KMS-11 (cell line): ENCODE results near the gene CDX2.

Experiments
- H2AFZ ChIP-seq: fragments of 200-600 bp; sonication (generic); 2 replicates; pipeline ENCODE4 v1.6.1; 2016; ENCODE audit warnings: antibody characterized with exemption, mixed run types, low read depth
- H3K27ac ChIP-seq: fragments of 200-600 bp; sonication (generic); 2 replicates; pipeline ENCODE4 v1.6.1; 2016; ENCODE audit warnings: mild to moderate bottlenecking, mixed run types
- H3K27me3 ChIP-seq: fragments of 200-600 bp; sonication (generic); 2 replicates; pipeline ENCODE4 v1.6.1; 2017; ENCODE audit warnings: mild to moderate bottlenecking, low read depth, mixed run types, moderate library complexity; ENCODE audit not compliant: insufficient read depth
- H3K36me3 ChIP-seq: fragments of 200-600 bp; sonication (generic); 2 replicates; pipeline ENCODE4 v1.6.1; 2017; ENCODE audit warnings: mild to moderate bottlenecking, mixed run types; ENCODE audit not compliant: insufficient read depth
- H3K4me1 ChIP-seq: fragments of 200-600 bp; sonication (generic); 2 replicates; pipeline ENCODE4 v1.6.1; 2016; ENCODE audit warnings: mild to moderate bottlenecking, low read depth, mixed run types; ENCODE audit not compliant: poor library complexity, severe bottlenecking
- H3K4me2 ChIP-seq: fragments of 200-600 bp; sonication (generic); 2 replicates; pipeline ENCODE4 v1.7.0; 2016; ENCODE audit warnings: mild to moderate bottlenecking, mixed run types
- H3K4me3 ChIP-seq: fragments of 200-600 bp; sonication (generic); IDR thresholded peaks from 2 replicates; pipeline ENCODE4 v1.6.1; 2017; ENCODE audit warnings: low read depth, low read length, mixed read lengths; ENCODE audit not compliant: insufficient read depth
- H3K79me2 ChIP-seq: fragments of 200-600 bp; sonication (generic); 2 replicates; pipeline ENCODE4 v1.6.1; 2016; ENCODE audit warnings: low read depth, mixed run types; ENCODE audit not compliant: insufficient read depth
- H3K9ac ChIP-seq: fragments of 200-600 bp; sonication (generic); 2 replicates; pipeline ENCODE4 v1.6.1; 2016; ENCODE audit warnings: mild to moderate bottlenecking, mixed run types
- H4K20me1 ChIP-seq: fragments of 200-600 bp; sonication (generic); 2 replicates; pipeline ENCODE4 v1.6.1; 2016; ENCODE audit warnings: mild to moderate bottlenecking, mixed run types; ENCODE audit not compliant: insufficient read depth
- CTCF ChIP-seq: fragments of 200-600 bp; sonication (generic); conservative IDR thresholded peaks from 2 replicates; pipeline ENCODE4 v1.6.1; 2017; ENCODE audit warnings: low read depth, mild to moderate bottlenecking, antibody characterized with exemption, low read length, moderate library complexity, mixed read lengths

The CDX2 gene

DNA sequence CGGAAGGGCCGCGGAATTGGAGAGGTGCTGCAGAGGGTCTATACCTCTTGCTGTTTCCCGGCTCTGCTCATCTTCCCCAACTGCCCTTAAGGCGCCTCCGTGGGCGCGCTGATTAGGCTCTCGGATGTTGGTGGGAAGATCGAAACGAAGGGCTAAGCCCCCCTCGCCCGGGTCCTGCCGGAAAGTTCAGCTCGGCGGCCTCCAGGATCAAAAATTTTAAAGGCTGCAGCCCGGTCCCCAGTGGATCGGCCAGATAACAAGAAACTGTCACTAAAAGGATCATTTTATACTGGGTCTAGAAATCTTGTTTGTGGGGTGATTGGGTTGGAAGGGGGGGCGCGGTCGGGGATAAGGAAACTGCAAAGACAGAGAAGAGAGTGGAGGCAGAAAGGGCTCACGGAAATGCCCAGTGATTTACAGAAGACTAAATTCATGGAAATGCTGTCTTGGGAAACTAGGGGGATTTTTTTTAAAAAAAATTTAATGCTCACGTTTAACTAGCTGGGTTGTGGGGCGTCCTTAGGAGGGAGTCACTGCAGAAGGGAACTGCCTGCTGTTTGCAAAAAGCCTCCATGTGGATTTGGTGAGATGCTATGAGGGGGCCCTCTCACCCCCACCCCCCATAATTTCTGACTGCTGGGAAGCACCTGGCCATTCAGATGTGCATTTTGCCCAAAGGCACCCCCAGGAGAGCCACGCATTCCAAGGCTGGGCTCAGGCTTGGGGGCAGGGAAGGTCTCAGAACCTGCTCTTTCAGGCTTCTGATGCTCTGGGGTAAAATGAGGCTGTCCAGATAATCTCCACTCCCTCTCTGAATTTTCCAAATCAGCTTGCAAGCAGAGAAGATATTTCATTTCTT is 7.7 kb downstream of the CDX2 start:
- TF ChIP-seq CTCF, result no peak
- no peaks in the 10 kb centered on the region for H3K4me1 ChIP-seq
- H3K4me2 ChIP-seq, result no peak overlapping the region
- no peaks in the 10 kb centered on the region for H4K20me1 ChIP-seq
- no peak overlapping the region for H3K4me3 ChIP-seq
- H2AFZ ChIP-seq, result no peak overlapping the region
- H3K79me2 ChIP-seq, result no peaks in the 10 kb centered on the region
- no peaks in the 10 kb centered on the region for H3K36me3 ChIP-seq
- no peak overlapping the region for H3K9ac ChIP-seq
- H3K27ac ChIP-seq, result no peak overlapping the region
- no peaks in the 10 kb centered on the region for H3K27me3 ChIP-seq

- H3K4me2 ChIP-seq, result no peak overlapping the region
- H3K79me2 ChIP-seq, result no peaks in the 10 kb centered on the region
- H4K20me1 ChIP-seq, result no peaks in the 10 kb centered on the region
- no peaks in the 10 kb centered on the region for H3K4me1 ChIP-seq
- H3K4me3 ChIP-seq, result no peak overlapping the region
- no peak overlapping the region for H3K27ac ChIP-seq
- no peaks in the 10 kb centered on the region for H3K36me3 ChIP-seq
- no peaks in the 10 kb centered on the region for H3K27me3 ChIP-seq
- H3K9ac ChIP-seq, result no peak overlapping the region
- TF ChIP-seq CTCF, result no peak
- no peak overlapping the region for H2AFZ ChIP-seq
These were observed 8.5 kb downstream of the CDX2 start for GRCh38 chr13:27960362-27961226.

DNA sequence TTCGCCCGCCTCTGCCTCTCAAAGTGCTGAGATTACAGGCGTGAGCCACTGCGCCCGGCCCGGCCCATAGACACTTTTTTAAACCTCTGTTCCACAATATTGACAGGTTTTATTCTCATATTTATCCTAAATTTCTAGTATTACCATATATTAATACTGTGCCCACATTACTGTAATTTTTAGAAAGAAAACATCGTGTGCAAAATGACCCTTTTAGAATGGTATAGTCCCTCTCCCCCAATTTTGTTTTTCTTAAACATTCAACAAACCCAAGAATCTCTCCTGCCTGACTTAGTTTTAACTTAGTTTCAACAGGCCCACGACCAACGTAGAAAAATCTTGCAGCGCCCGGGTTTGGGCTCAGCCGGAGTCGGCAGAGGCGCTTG is 9.1 kb downstream of the CDX2 start:
- H4K20me1 ChIP-seq, result no peaks in the 10 kb centered on the region
- no peak overlapping the region for H3K9ac ChIP-seq
- no peaks in the 10 kb centered on the region for H3K79me2 ChIP-seq
- H3K4me2 ChIP-seq, result no peak overlapping the region
- no peaks in the 10 kb centered on the region for H3K27me3 ChIP-seq
- H3K27ac ChIP-seq, result no peak overlapping the region
- no peak overlapping the region for H3K4me3 ChIP-seq
- no peaks in the 10 kb centered on the region for H3K36me3 ChIP-seq
- H2AFZ ChIP-seq, result no peak overlapping the region
- no peak for TF ChIP-seq CTCF
- H3K4me1 ChIP-seq, result no peaks in the 10 kb centered on the region

- Histone ChIP-seq H3K79me2 (no peaks in the 10 kb centered on the region), H3K27ac (no peak overlapping the region), H3K27me3 (no peaks in the 10 kb centered on the region), H3K4me1 (no peaks in the 10 kb centered on the region), H3K4me3 (no peak overlapping the region), H3K36me3 (no peaks in the 10 kb centered on the region), H3K9ac (no peak overlapping the region), H3K4me2 (no peak overlapping the region), H4K20me1 (no peaks in the 10 kb centered on the region), H2AFZ (no peak overlapping the region)
- no peak for TF ChIP-seq CTCF
These were observed 12.4 kb downstream of the CDX2 start for GRCh38 chr13:27956576-27957300.
